HL-60/S4 treated with retinoic acid at 250 ng/mL for 4 days and 3 days (cell line): ENCODE results near the gene MYO10.

Source experiments
- in situ Hi-C: fragments of 300-500 bp; cut with MboI; formaldehyde crosslinking; loops from 2 replicates; pipeline ENCODE4 v1.7.0; 2022; ENCODE audit warnings: low sequenced_read_pairs

MYO10 gene

DNA sequence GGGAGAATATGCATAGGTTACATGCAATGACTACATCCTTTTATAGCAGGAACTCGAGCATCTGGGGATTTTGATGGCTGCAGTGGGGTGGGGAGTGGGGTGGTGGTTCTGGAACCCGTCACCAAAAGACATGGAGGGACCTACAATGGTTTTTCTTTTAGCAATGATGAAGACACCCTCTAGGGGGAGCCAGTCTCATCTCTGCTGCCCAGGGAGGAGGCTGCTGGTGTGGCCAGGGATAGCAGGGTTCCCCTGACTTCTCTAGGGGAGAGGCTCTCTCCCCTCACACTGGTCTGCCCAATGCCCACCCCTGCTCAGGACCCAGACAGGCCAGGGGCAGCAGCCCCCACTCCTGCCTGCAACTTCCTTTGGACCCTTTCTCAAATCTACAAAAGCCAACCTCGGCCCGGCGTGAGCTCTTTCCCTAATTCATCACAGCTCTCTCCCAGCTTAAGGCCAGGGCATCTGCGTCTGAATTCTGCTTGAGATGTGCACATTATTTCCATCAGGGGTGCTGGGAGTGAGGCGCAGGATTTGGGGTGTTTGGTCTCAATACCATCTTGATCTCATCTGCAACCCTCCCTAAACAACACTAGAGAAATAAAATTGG lies 245.7 kb downstream of the MYO10 start:
- in situ Hi-C loops = no loop called here

- in situ Hi-C loops = no loop called here
Observed at GRCh38 chr5:16687898-16688297, 248.2 kb downstream of the MYO10 start.

DNA sequence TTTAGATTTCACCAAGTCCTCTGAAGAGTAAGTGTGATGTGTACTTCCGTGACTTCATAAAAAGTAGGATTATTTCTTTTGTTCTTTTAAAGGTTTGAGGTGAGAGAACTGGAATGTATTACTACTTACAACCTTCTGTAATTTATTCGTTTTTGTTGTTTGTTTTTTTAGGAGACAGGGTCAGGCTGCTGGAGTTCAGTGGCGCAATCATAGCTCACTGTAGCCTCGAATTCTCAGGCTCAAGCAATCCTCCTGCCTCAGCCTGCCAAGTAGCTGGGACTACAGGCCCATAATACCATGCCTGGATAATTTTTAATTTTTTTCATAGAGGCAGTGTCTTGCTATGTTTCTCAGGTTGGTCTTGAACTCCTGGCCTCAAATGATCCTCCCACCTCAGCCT lies 251.0 kb downstream of the MYO10 start:
- in situ Hi-C loops = no loop called here

DNA sequence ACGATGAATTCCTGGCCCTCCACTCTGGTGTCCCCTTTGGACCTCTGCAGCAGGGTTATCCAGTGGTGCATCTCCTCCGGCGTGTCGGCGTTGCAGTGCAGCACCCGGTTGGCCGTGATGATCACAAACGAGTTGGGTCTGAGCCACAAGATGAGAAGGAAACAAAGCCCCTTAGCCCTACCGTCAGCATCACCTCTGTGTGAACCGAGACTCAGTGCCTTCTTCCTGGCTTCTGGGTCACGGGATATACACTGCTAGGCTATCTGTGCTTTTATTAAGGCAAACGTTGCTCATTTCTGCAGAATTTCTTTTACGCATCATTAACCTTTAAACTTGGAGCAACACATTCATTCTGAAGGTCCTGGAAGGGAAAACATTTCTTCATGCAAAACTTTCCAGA lies 254.2 kb downstream of the MYO10 start:
- in situ Hi-C loops = no loop called here

- in situ Hi-C loops = no loop called here
Observed at GRCh38 chr5:16679863-16680262, 256.2 kb downstream of the MYO10 start.

DNA sequence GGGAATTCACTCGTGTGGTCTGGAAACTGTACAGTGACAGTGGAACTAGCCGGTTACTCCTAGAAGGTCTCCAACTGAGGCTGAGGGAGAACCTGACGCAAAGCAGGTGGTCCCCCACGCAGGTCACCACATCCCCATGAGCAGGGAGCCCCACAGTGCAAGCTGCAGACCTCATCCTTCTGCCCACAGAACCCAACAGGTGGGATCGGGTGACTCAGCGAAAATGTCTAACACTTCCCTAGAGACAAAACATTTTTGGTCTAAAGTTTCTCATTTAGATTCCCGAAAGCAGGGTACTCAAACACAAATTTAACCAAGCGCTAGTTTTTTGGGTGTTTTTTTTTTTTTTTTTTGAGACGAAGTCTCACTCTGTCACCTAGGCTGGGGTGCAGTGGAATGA lies 256.9 kb downstream of the MYO10 start:
- in situ Hi-C loops = no loop called here

DNA sequence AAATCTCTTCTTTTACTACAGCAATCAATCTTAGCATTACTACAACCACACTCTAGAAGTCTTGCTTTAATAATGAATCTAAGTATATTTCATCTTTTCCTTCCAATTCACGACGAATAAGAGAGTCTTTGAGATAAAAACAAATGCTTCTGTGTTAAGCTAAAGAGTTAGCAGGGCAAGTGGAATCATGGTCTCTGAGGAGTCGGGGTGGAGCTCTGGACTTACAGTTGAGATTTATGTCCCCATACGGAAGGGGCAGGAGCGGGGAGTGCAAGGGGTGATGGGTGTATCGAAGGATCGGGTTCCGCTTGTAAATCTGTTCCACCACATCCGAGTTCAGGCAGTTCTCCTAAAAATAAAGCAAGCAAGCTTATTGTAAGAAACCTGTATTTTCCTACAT lies 260.3 kb downstream of the MYO10 start:
- in situ Hi-C loops = no loop called here

DNA sequence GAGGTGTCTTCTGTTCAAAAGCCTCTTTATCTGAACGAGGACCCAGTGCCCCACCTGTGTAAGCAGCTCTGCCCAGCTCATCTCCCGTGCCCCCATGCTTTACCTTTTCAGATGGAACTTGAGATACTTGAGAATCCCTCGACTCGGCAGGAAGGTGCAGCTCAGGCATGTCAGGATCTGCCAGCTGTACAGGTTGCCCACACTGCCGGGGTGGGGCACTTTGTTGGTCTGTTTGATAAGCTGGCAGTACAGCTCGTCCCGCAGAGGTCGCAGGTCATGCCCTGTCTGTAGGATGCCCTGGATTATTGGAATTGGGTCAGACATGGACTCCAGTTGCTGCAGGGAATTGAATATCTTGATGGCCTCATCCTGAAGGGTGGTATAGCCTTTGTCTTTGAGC lies 261.3 kb downstream of the MYO10 start:
- in situ Hi-C loops = no loop called here

GRCh38 chr5:16673241-16674201 lies 262.6 kb downstream of the MYO10 start:
- in situ Hi-C loops = no loop called here

DNA sequence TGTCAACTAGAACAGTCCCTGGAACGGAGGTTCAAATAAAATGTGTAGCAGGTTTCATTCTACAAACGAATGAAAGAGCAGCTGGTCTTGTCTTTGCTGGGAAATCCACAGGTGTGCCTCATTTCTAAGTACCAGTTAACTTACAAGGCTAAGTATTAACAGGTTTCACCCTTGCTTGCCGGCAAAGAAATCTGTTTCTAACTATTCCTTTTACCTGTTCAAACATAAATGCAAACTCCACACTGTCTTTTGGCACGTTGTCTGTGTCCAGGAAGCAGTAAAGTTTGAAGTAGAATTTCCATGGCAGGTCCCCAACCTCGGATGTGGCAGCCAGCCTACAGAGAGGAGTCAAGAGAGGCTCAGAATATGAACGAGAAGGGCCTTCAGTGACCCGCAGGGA lies 264.9 kb downstream of the MYO10 start:
- in situ Hi-C loops = no loop called here

GRCh38 chr5:16669776-16670175 lies 266.3 kb downstream of the MYO10 start:
- in situ Hi-C loops = no loop called here

DNA sequence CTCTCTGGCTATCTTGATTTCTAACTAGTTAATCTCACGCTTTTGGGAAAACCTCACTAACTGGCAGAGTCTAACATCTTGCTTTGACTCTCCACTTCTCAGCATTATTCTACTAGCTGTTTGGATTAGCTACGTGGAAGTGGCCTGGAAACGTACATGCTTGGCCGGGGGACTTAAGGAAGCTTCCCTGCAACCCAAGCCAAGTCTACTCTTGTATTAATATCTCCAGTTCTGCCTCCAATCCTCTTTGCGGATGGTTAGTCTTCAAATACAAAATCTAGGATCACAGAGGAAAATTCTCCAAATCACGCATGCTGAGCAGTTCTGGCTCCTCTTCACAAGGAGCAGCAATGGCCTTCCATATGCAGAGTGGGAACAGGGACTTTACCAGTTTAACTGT lies 267.5 kb downstream of the MYO10 start:
- in situ Hi-C loops = no loop called here

GRCh38 chr5:16668194-16668593 lies 267.9 kb downstream of the MYO10 start:
- in situ Hi-C loops = no loop called here

DNA sequence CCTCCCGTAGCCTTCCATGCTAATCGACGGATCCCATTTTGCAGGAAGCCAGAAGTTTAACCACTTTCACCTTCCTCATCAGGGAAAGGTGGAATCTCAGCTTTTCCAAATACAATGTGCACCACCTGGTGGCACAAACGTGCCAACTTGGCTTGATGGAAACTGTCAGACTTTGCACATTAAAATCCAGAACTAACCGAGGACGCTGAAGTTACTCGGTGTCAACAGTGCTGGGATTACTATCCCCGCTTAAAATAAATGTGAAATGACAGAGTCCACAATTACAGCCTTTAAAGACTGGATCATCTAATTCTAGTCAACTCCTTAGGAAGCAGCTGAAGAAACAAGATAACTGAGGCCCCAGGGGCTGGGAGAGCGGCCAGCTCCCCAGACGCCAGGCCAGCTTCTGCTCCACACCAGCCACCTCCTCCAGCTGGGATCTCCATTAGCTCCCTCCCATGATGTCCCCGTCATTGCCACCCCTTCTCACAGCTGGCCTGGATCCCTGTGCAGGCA lies 269.1 kb downstream of the MYO10 start:
- in situ Hi-C loops = no loop called here

- in situ Hi-C loops = no loop called here
Observed at GRCh38 chr5:16666130-16666882, 269.8 kb downstream of the MYO10 start.

GRCh38 chr5:16665601-16666000 lies 270.5 kb downstream of the MYO10 start:
- in situ Hi-C loops = no loop called here

DNA sequence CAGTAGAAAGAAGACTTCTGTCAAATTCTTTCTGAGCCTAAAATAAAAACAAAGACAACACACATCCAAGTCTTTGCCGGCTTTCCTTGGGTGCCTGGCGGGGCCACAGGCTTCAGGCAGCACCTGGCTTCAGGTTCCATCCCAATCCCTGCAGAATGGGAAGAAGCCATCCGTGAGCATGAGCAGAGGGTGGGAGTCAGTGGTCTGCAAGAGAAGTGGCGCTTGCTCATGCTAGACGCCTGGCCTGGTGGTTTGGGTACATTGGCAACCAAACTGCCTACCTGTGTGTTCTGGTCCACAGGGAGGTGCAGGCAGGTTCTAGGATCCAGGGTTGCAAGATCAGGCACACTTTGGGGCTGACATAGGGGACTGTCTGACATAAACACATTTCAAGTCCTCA lies 271.7 kb downstream of the MYO10 start:
- in situ Hi-C loops = no loop called here

- in situ Hi-C loops = no loop called here
Observed at GRCh38 chr5:16663840-16664239, 272.2 kb downstream of the MYO10 start.

GRCh38 chr5:16661713-16662112 lies 274.4 kb downstream of the MYO10 start:
- in situ Hi-C loops = no loop called here

- in situ Hi-C loops = no loop called here
Observed at GRCh38 chr5:16660982-16661381, 275.1 kb downstream of the MYO10 start.

- in situ Hi-C loops = no loop called here
Observed at GRCh38 chr5:16659536-16659935, 276.6 kb downstream of the MYO10 start.
